HG03571 (cell line): ENCODE results near the gene CARD9.
"Not testable (repeated sequence)": the region's sequence is repeated elsewhere in the genome, so short reads cannot be mapped to it uniquely, and the experiment has no call there.

ENCODE experiments used
- ATAC-seq: cut with Tn5 transposase; IDR thresholded peaks from one replicate; pipeline ENCODE4 v1.9.1; 2021; ENCODE audit not compliant: unreplicated experiment

Gene CARD9, protein sequence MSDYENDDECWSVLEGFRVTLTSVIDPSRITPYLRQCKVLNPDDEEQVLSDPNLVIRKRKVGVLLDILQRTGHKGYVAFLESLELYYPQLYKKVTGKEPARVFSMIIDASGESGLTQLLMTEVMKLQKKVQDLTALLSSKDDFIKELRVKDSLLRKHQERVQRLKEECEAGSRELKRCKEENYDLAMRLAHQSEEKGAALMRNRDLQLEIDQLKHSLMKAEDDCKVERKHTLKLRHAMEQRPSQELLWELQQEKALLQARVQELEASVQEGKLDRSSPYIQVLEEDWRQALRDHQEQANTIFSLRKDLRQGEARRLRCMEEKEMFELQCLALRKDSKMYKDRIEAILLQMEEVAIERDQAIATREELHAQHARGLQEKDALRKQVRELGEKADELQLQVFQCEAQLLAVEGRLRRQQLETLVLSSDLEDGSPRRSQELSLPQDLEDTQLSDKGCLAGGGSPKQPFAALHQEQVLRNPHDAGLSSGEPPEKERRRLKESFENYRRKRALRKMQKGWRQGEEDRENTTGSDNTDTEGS

DNA sequence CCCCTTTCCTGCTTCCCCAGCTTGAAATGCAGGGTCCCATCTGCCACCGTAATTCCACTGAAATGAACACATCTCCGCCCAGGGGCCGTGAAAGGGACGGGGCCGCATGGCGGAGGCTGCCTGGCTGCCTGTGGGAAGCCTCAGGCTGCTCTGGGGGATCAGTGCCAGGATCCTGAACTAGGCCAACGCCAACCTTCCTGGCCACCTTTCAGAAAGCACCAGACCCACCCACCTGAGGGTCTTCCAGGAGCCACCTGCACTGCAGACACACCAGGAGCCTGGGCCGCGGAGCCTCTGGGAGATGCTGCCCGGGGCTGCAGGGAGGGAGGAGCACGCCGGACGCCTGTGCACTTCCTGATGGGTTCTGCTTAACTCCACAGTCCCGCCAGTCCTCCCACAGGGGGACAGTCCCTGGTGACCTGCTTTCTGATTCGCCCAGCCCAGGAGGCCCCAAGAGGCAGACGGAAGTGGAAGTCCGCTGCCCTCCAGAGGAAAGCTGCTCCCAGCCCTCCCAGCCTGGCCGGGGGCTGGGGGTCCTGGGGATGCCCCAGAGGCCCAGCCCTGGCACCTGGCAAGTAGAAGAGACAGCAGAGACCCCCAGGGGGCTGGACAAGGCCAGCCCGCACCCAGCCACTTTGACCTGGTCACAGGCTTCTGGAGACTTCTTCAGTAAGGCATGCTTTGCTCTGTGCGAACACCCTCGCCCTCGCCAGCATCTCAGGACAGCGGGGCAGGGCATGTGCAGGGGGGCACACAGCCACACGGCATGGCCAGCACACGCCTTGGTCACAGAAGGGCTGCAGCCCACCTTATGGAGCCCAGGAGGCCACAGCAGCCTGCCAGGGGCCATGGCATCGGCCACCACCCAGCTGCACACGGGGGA, at the start of gene CARD9:
Gene CARD9, minus strand, starts transcription at position 370 of the 883 bp plus-strand sequence. CDS start 1,591 bp downstream, outside the sequence.
- no peak for ATAC-seq

DNA sequence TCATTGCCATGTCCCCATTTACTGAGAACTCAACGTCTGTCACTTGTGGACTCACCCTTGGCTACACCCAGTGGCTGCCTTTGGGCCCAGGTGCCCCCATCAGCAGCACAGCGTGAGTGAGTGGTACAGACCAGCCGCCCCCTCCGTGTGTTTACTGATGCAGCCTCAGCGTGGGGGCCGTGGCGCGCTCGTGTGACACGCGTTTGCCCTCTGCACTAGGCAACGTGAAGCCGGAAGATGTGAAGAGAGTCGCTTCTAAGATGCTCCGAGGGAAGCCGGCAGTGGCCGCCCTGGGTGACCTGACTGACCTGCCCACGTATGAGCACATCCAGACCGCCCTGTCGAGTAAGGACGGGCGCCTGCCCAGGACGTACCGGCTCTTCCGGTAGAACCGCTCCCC, 49.4 kb upstream of the CARD9 start:
- no peak for ATAC-seq

DNA sequence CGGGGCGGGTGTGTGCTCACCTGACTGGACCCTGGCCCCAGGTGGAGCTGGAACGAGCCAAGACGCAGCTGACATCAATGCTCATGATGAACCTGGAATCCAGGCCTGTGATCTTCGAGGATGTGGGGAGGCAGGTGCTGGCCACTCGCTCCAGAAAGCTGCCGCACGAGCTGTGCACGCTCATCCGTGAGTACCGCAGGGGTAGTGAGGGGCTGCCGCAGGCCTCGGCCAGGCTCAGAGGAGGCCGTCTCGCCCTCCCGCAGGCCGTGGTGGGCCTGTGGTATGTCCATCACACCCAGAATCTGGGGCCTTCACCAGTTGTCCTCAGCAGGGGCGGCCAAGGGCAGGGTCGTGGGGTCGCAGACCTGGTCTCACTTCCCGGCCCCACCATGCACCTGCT, 48.3 kb upstream of the CARD9 start:
- no peak for ATAC-seq

DNA sequence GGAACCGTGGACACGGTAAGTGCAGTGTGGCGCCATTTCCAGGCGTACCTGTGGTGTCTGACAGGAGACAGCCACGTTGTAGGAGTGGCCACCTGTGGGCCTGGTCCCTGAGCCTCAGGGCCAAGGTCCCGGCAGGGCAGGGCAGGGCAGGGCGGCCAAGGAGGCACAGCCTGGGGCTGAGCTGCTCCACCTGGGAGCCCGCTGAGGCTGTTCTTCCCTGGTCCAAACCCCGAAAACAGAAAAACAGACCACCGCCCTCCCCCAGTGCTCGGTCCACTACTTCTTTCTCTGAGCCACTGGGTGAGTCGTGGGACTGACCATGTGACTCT, 45.6 kb upstream of the CARD9 start:
- ATAC-seq = no peak

DNA sequence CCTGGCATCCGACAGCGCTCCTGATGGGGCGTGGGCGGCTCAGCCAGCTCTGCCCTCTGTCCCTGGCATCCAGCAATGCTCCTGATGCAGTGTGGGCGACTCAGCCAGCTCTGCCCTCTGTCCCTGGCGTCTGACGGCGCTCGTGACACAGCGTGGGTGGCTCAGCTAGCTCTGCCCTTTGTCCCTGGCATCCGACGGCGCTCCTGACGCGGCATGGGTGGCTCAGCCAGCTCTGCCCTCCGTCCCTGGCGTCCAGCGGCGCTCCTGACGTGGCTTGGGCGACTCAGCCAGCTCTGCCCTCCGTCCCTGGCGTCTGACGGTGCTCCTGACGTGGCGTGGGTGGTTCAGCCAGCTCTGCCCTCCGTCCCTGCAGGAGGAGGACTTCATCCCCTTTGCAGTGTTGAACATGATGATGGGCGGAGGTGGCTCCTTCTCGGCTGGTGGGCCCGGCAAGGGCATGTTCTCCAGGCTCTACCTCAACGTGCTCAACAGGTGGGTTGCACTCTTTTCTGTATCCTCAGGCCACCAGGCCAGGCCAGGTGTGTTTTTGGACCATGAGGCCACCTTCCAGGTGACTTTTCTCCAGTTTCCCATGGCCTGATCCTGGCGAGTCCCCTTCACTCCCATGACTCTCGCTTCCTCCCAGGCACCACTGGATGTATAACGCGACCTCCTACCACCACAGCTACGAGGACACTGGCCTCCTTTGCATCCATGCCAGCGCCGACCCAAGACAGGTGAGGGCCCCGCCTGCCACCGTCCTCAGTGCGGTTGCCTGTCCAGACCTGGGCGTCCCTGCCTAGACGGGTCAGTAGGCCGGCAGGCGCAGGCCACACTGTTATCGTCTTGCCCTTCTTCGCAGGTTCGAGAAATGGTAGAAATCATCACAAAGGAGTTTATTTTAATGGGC, 45.0 kb upstream of the CARD9 start:
- no peak for ATAC-seq

DNA sequence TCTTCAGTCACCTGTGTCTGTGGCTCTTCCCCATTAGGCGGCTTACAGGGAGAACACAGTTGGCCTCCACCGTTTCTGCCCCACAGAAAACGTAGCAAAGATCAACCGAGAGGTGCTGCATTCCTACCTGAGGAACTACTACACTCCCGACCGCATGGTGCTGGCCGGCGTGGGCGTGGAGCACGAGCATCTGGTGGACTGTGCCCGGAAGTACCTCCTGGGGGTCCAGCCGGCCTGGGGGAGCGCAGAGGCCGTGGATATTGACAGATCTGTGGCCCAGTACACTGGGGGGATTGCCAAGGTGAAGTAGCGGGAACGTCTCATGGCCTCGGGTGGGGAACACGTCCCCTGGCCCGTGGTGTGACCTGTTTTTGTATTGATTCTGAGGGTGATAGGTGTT, 43.4 kb upstream of the CARD9 start:
- no peak for ATAC-seq

DNA sequence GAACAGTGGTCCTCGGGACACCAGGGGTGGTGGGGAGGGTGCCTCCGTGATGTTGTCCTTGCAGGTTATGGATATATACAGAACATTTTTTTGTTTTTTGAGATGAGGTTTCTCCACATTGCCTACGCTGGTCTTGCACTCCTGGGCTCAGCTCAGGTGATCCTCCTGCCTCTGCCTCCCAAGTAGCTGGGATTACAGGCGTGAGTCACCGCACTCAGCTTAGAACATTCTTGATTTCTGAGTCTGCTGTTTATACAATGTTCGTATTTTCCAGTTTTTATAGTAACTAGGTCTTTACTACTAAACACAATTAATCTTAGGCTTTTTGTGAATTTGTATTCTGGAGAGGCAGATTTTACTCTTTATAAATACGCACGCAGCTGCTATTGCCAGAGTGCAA, 43.0 kb upstream of the CARD9 start:
- ATAC-seq = no peak

DNA sequence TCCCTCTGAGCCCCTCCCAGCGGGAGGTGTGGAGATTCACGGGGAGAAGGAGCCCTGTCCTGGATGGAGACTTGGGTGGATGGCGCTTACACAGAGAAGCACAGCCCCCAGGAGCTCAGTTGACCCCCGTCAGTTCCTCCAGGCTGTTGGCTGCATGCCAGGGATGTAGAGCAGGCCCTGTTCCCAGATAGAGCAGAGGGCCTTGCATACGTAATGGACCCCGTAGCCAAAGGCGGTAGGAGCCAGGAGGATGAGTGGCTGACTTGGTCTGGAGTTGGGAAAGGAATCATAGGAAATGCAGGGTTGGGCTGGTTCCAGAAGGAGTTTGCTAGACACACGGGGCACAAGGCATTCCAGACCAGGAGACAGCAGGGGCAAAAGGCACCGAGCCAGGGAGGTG, 39.5 kb upstream of the CARD9 start:
- no peak for ATAC-seq

DNA sequence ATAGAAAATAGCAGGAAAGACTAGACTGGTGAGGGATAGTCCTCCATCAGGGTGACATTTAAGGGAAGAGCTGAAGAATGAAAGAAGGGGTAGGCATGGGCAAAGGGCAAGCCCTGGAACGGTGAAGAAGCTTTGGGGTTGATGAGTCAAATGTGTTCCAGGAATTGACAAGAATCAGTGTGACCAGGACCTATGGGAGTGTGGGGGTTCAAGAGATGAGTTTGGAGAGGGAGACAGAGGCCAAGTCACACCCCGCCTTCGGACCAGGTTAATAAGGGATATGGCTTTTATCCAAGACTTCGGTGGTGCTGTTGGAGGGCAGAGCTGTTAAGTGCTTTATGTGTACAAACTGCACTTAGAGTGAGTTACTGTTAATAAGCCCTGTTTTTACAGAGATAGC, 37.9 kb upstream of the CARD9 start:
- no peak for ATAC-seq

DNA sequence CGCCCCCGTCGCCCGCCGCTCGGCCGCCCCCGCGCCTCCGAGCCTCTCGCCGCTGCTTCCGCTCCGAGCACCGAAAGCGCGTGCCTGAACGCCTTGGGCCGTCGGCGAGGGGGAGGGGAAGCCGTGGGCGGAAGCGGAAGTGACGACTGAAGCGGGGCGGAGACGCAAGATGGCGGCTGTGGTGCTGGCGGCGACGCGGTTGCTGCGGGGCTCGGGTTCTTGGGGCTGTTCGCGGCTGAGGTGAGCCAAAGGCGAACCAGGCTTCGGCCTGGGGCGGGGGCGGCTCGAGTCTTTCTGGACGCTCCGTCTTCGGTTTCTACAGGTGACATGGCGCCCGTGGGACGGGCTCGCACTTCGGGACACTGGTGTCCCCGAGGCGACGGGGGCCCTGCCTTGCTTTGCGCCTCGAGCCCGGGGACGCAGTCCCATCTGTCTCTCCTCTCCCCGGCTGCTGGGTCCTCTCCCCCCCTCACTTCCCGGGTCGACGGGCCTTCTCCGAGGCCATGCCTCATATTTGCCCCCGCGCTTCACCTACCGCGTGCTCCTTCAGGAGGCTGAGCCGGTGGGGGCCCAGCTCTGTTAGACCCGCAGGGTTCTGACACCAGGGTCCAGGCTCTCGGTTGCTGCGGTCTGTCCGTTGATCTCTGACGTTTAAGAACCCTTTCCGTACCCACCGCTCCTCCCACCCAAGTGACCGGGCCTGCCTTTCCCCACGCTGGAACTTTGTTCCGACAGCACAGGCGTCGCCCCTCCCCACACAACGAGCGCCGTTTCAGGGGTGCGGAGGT, 37.2 kb upstream of the CARD9 start, which contains the start of the genes ENTR1 and PMPCA:
Gene ENTR1, minus strand, starts transcription at position 115 of the 788 bp plus-strand sequence. CDS start 217 bp downstream, outside the sequence.
Gene PMPCA, plus strand, starts transcription at position 159 of the 788 bp plus-strand sequence. Its CDS starts 11 bp downstream, at position 170.
- ATAC-seq = peak; percentile 81

DNA sequence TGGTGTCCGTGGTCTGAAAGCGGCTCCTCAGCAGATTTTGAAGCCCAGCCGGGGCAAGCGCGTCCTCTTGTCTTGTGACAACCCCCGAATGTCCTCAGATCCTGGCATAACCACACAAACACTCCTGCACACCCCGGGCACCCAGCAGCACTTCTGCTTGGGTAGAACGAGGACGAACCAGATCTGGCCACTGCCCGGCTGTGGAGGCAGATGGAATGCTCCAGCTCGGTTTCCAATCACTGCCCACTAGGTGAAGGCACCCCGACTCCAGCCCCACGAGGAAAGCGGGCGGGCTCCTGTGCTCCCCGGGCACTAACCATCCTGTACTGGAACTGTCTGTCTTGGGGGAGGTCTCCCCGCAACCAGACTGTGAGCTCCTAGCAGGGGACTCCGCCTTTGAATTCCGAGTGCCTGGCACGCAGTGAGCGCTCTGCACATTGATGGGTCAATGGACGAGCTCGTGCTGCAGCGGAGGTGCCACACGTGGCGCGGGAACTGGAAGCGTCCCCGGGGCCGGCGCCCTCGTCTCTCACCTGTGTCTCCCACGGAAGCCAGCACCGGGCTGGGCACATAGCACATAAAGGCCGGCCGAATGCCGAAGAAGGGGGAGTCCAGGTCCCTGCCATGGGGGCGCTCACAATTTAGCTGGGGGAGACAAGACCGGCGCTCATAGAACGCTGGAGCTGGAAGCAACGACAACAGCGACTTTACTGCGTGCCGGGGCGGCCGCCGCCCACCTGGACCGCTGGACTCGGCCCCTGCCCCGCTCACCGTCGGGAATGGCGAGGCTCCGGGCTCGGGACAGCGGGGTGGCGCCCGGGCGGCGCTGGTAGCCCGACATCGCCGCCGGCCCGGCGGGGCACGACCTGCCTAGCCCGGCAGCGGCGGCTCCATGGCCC, 36.3 kb upstream of the CARD9 start:
- ATAC-seq = peak; percentile 17

DNA sequence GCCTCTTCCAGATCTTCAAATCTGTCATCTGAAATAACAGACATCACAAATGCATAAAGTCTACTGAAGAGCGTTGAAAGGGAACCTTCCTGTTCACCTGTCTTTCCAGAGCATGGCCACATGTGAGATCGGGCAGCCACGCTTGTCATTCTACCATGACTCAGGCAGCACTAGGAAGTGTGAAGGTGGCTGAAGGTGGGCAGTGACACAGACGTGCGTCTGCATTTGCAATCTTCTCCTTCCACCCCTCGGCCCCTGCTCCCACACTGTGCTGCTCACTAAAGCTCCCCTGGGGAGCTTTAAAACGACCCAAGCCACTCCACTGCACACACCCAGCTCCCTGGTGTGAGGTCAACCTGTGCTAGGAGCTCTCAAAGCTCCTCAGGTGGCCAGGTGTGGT, 34.4 kb upstream of the CARD9 start:
- ATAC-seq = no peak

DNA sequence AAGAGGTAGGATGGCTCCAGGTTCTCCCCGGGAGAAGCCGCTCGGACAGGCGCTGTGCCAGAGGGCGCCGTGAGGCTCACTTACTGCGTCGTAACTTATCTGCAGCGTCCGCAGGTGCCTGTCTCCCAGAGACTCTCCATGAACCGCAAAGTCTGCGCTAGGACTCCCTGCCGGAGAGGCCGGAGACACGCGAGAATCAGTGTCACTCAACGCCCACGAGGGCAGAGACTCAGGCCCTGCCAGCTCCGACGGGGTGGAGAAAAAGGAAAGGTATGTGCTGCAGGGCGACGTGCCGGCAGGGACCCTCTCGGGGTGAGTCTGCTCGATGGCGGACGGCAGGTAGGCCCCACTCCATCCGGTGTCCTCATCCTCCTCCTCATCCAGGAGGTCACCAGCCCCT, 33.6 kb upstream of the CARD9 start:
- ATAC-seq = not testable (repeated sequence)

DNA sequence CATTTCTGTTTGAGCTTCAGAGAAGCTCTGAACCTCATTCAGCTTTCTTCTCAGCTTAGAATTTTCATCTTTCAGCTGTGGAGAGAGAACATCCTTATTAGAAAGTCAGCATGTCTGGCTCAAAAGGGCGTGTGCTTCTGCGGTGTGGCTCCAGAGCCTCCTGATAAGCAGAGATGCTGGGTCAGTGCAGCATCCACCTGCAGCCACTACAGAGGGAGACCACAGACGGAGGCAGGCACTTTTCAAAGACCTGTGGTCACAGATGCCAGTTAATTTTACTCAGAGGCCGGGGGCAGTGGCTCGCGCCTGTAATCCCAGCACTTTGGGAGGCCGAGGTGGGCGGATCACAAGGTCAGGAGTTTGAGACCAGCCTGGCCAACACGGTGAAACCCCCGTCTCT, 32.4 kb upstream of the CARD9 start:
- not testable (repeated sequence) for ATAC-seq

DNA sequence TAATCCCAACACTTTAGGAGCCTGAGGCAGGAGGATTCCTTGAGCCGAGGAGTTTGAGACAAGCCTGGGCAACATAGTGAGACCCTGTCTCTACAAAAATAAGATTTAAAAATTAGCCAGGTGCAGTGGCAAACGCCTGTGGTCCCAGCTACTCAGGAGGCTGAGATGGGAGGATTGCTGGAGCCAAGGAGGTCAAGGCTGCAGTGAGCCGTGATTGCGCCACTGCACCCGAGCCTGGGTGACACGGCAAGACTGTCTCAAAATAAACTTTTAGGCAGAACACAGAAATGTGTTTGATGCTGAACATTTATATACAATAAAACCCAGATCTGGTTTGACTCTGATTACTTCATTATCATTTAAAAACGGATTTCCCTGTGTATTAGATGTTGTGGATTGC, 32.0 kb upstream of the CARD9 start:
- ATAC-seq = no peak

DNA sequence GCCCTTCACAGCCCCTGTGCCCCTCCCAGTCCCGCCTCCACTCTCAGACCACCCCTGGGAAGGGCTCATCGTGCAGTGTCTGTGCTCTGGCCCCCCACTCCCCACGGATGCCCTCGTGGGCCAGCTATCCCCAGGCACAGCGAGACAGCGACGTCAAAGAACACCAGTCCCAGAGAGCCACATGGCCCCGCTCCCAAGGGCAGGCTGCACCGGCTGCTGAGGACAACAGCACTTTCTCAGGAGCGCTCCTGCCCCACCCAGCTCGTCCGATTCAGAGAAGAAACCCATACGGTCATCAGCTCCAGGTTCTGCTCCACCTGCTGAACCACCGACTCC, 31.3 kb upstream of the CARD9 start:
- ATAC-seq = no peak

DNA sequence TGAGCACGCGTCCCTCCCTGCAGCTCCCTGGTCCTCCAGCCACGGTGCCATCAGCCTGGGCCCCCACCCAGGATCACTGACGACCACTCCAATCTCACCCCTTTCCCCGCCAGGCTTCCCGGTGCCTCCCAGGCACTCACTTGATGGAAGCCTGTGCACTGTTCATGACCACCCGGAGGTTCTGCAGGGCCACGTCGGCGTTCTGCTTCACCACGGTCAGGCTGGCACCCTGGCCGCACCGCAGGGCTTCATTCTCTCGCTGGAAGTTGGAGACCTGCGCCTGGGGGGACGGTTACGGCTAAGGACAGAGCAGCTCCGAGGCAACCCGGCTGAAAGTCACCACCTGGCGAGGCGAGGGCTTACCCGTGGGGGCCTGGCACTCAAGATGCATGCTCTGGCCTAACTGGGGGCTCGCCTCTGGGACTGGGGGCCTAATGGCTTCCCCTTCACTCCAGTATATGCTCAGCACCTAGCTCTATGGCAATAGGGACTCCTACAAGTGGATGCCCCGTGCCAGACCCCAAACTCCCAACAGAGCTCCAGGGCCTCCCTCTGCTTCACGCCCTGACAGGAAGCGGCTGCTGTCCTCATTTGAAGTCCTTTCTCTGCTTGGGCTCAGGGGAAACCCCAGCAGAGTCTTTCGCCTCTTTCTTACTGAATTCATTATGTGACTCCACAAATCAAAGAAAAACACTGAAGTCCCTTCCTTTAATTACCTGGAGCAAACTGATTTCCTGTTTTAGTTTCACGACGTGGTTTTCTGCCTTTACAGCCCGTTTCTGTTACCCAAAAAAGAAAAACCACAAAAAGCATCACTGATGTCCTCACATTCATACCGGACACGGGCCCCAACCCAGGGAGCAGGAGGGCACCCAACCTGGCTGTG, 30.7 kb upstream of the CARD9 start:
- no peak for ATAC-seq

DNA sequence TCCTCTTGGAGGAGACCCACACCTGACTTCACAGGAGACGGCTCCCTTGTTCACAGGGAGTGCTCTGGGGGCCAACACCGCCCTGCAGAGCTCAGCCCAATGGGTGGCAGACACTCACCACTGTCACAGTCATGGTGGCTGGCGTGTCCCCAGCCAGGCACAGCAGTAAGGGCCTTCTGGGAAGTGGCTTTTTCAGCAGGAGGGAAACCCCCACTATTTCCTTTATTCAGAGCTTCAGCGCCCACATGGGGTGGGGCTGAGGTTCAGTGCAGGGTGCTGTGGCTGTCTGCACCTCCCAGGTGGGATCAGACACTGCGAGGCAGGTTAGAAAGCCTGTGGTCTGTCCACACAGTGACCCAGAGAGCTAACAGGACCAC, 30.1 kb upstream of the CARD9 start:
- no peak for ATAC-seq
